Measurements from ENCODE around the gene STARD7. TPM values are rescaled to one million over a fixed set of nuclear protein-coding genes. Genes with fewer than 3 reads are reported as not detected.

STARD7 gene
- total RNA-seq, 6 experiments from 2014 or later = 52.8 to 83.9 (median 65.4) TPM

GRCh38 chr2:96184188-96184587 lies 24.4 kb downstream of the STARD7 start:
- DNase-seq = no peak
- Histone ChIP-seq H3K9me3 (no peaks in the 10 kb centered on the region), H3K27me3 (no peaks in the 10 kb centered on the region), H3K4me1 (no peaks in the 10 kb centered on the region), H3K36me3 (peaks cover 0 to 51% (median 18%) of the 10 kb centered on the region in 4 donors), H3K4me3 (no peak overlapping the region), H3K27ac (no peak overlapping the region)
- peak in 1 of 4 donors; percentile 19 for ATAC-seq
- 90% methylated on average over 6 of the region's 8 CpGs for WGBS (ENCODE audit: insufficient coverage, low coverage, low lambda C conversion rate, missing lambda C conversion rate)
- TF ChIP-seq POLR2A (IDR thresholded peaks at IDR 0.05) (no peak), CTCF (IDR thresholded peaks at IDR 0.05) (no peak)
- intact Hi-C loops (cut with DNase I) = no loop called here

GRCh38 chr2:96181529-96181928 lies 27.1 kb downstream of the STARD7 start:
- WGBS (ENCODE audit: insufficient coverage, low coverage, low lambda C conversion rate, missing lambda C conversion rate) = 67% methylated on average over 5 of the region's 5 CpGs
- H3K27ac ChIP-seq = no peak overlapping the region
- intact Hi-C loops (cut with DNase I) = no loop called here

GRCh38 chr2:96180521-96180920 lies 28.1 kb downstream of the STARD7 start:
- H3K4me1 ChIP-seq = no peaks in the 10 kb centered on the region
- no peaks in the 10 kb centered on the region for H3K27me3 ChIP-seq
- ATAC-seq (no peak), DNase-seq (no peak)
- H3K27ac ChIP-seq = no peak overlapping the region
- intact Hi-C loops (cut with DNase I) = no loop called here
- TF ChIP-seq CTCF (IDR thresholded peaks at IDR 0.05) = no peak
- TF ChIP-seq POLR2A (IDR thresholded peaks at IDR 0.05) = no peak
- peaks cover 0 to 20% (median 6%) of the 10 kb centered on the region in 4 donors for H3K36me3 ChIP-seq
- H3K9me3 ChIP-seq = no peaks in the 10 kb centered on the region
- H3K4me3 ChIP-seq = no peak overlapping the region

More at GRCh38 chr2:96181529-96181928, 27.1 kb downstream of the STARD7 start:
- no peak for TF ChIP-seq POLR2A (IDR thresholded peaks at IDR 0.05)
- TF ChIP-seq CTCF (IDR thresholded peaks at IDR 0.05) = no peak
- Histone ChIP-seq H3K4me1 (no peaks in the 10 kb centered on the region), H3K9me3 (no peaks in the 10 kb centered on the region), H3K27me3 (no peaks in the 10 kb centered on the region), H3K4me3 (no peak overlapping the region), H3K36me3 (peaks cover 0 to 30% (median 11%) of the 10 kb centered on the region in 4 donors)
- no peak for ATAC-seq
- DNase-seq = no peak

- no peak for ATAC-seq
- DNase-seq = no peak
- intact Hi-C loops (cut with DNase I) = no loop called here
- Histone ChIP-seq H3K36me3 (peaks cover 0 to 15% (median 4%) of the 10 kb centered on the region in 4 donors), H3K27me3 (no peaks in the 10 kb centered on the region), H3K4me1 (no peaks in the 10 kb centered on the region), H3K4me3 (no peak overlapping the region), H3K9me3 (no peaks in the 10 kb centered on the region), H3K27ac (no peak overlapping the region)
- TF ChIP-seq CTCF (IDR thresholded peaks at IDR 0.05) (no peak), POLR2A (IDR thresholded peaks at IDR 0.05) (no peak)
- 100% methylated on average over 1 of the region's 1 CpG for WGBS (ENCODE audit: insufficient coverage, low coverage, low lambda C conversion rate, missing lambda C conversion rate)
Measured at GRCh38 chr2:96180002-96180401, 28.6 kb downstream of the STARD7 start.

GRCh38 chr2:96176661-96177060 lies 32.0 kb downstream of the STARD7 start:
- Histone ChIP-seq H3K36me3 (no peaks in the 10 kb centered on the region), H3K27ac (no peak overlapping the region), H3K4me1 (no peaks in the 10 kb centered on the region), H3K4me3 (no peak overlapping the region), H3K27me3 (no peaks in the 10 kb centered on the region), H3K9me3 (no peaks in the 10 kb centered on the region)
- intact Hi-C loops (cut with DNase I) = no loop called here
- TF ChIP-seq POLR2A (IDR thresholded peaks at IDR 0.05) (no peak), CTCF (IDR thresholded peaks at IDR 0.05) (no peak)
- WGBS (ENCODE audit: insufficient coverage, low coverage, low lambda C conversion rate, missing lambda C conversion rate) = 64% methylated on average over 4 of the region's 4 CpGs
- no peak for DNase-seq
- ATAC-seq = no peak

Data from right lobe of liver (tissue), 6 donors.